Renal pelvis (tissue), 4 donors: Measurements from ENCODE around the gene TLR5. TPM values are rescaled to one million over a fixed set of nuclear protein-coding genes. Genes with fewer than 3 reads are reported as not detected.

Source experiments
- DNase-seq: peaks from one replicate; pipeline ENCODE4 v3.0.0-alpha.2; 2013
- polyA plus RNA-seq, 3 donors: library from polyadenylated mRNA; unstranded; fragments of 120-200 nt; gene quantifications; one replicate each; pipeline ENCODE4 v1.2.1, GENCODE V29; 2013; ENCODE audit not compliant: insufficient read length in 3 of 3

The TLR5 gene
- polyA plus RNA-seq, 3 donors: 5.4 to 7.1 (median 5.9) TPM

DNA sequence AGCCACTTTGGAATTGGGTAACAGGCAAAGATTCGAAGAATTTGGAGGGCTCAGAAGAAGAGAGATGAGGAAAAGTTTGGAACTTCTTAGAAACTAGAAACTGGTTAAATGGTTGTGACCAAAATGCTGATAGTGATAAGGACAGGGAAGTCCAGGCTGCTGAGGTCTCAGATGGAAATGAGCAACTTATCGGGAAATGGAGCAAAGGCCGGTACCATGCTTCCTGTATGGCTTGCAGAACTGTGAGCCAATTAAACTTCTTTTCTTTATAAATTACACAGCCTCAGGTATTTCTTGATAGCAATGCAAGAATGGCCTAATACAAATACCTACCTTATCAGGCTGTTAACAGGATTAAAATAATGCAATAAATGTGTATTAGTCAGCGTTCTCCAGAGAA lies 9.4 kb upstream of the TLR5 start:
- no peak for DNase-seq

DNA sequence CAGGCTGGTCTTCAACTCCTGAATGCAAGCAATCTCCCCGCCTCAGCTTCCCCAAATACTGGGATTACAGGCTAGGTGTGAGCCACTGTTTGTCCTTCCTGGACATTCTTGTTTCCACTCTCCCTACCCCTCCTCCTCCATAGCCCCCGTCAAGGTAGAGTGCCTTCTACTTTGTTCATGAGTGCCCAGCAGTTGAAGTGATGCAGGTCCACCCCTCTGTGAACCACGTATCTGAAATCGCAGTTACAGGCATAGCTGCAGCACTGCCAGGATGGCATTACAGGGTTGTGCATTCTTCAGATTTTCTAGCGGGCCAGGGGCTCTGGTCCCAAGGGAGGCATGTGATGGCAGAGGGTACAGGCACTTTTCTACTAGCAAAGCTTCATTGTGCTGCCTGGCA lies 7.4 kb upstream of the TLR5 start:
- peak; percentile 30 for DNase-seq

DNA sequence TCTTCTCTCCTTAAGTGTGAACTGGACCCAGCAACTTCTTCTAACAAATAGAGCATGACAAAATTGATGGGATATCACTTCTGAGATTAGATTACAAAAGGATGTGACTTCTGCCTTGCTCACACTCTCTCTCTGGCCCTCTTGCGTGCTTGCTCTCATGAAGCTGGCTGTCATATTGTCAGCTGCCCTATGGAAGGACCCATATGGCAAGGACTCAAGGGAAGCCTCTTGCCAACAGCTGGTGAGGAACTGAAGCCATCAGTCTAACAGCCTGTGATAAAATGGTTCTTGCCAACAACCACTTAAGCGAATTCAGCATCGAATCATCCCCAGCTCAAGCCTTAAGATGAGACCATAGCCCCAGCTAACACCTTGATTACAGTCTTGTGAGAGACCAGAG lies 4.8 kb upstream of the TLR5 start:
- DNase-seq: no peak

DNA sequence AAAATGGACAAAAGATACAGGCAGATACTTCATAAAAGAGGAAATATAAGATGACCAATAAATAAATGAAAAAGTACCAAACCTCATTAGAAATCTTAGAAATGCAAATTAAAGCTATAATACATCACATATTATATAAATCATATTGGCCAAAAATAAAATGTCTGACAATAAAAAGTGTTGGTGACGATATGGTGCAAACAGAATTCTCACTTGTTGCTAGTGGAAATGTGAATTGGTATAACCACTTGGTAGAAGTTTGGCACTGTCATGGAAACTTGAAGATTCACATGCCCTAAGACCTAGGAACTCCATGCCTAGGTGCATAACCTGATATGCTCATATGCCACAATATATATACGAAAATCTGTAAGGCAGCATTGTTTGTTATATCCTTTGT lies 4.4 kb upstream of the TLR5 start:
- DNase-seq: no peak

DNA sequence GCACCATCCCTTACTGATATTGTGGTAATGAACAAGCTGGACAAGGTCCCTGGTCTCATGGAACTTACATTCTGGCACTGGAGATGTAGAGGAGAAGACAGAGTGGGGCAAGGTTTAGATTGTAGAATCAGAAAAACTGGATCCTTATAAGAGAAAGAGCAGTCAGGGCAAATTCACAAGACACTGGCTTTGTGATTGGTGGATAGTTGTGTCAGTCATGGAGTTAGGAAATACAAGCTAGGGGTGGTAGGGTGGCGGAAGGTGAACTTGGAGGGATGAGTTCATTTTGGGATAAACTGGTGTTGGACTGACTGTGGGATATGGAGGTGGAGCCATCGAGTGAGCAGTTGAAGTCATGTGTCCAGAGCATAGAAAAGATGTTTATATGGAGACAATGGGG lies 3.7 kb upstream of the TLR5 start:
- no peak for DNase-seq

DNA sequence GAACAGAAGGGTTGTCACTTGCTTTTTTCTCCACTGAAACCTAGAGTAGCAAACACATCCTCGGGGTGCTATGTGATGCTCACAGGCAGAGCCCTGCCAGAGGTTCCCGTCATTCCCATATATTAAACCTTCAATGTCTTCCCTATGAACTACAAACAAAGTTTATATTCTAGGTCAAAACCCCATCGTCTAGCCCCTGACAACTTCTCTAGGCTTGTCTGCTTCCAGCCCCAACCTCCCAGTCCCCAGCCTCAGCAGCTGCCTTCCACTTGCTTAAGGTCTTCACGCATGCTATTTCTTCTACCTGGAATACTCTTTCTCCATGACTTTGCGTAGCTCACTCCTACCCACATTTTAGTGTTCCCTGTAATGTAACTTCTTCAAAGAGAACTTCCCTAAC lies 1.9 kb upstream of the TLR5 start:
- DNase-seq: no peak

DNA sequence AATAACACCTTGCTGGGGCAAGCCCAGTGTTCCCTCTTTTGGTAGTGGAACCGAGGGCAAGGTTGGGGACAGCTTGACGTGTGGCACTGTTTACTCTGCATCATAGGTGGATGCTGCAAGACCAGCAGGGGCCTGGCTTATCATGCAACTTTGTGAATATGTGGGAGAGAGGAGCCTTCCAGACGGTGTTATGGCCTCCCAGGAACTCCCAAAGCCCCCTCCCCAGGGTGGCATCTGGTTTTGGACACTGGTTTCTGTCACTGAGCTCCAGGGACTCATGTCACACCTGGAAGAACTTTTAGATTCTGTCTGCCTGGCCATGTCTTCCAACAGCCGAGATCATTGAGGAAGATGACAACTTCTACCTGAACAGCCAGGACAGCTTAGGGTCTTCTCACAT lies 1.4 kb upstream of the TLR5 start:
- DNase-seq: no peak

DNA sequence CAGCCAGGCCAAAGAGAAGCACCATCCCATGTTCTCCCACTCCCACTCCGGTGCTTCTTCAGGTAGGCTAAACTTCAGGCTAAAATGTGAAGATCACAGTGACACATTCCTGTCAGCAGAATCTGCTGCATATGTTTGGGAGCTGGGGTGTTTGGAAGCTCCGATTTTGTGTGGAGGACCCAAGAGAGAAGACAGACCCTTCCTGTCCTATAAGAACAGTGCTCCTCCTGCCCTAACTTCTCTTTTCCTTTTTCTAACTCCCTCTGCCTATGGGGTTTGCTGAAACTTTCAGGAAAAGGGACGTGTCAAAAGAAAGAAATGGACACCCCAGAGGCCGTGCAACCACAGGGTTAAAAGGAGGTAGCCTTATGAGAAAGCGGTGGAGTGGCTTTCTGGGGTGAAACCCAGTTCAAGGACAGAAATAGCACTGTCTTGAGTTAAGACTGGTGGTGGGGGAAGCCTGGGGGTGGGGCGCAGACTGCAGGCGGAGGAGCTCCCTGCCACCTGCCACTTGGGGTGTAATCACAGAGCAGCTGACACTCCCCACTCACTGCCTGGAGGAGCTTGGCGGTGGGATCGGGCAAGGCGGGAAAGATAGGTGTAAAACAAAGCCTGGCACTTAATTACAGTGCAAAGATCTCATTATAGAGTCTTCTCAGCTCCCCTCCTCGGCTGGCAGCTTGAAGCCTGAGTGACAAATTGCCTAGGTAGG lies 645 bp upstream of the TLR5 start:
- DNase-seq: peak; percentile 36

DNA sequence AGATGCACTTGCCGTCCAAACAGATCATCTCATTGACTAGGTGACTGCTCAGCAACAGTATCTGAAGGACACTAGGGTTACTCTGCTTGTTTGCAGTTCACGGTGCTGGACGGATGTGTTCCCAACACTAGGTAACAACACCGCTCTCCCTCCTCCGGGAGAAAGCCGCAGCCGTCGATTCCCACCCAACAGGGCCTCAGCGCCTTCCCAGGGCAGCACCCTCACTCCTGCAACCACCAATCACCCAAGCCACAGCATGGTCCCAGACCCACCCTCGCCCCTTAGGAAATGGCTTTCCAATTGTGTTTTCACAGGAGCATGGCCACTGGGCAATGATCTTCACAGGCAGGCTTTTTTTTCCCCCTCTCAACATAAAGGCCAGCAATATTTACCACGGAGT lies 779 bp downstream of the TLR5 start:
- no peak for DNase-seq

DNA sequence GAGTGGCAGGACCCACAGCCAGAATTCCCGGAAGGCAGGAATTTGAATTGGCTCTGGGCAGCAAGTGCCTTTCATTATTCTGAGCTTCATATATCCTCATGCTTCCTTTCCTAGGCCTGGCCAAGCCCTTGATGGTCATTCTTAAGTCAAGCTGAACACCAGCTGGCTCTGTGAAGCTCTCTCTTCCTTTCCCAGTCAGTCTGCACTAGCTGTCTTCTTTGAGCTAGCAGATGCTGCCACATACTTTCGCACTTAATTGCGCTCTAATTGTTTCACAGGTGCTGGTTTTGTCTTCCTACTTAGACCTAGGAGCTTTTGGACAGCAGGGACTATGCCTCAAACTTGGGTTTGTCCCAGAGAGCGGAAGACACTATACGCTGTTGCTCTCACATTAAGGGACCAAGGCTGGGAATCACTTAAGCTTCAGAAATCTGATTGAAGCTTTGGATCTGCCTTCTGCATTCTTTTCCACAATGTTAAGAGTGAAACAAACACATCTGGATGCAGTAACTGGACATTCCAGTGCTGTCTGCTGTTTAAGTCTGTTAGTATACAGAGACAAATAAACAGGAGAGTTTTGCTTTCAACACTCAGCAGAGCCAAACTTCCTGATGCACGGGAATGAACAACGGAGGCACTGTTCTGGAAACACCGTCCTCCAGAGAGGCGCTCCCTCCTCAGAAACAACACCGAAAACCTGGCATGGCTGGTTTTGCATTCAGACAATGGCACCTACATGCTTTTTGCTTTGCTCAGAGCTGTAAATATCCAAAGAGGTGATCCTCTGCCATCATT lies 2.2 kb downstream of the TLR5 start:
- DNase-seq: no peak

DNA sequence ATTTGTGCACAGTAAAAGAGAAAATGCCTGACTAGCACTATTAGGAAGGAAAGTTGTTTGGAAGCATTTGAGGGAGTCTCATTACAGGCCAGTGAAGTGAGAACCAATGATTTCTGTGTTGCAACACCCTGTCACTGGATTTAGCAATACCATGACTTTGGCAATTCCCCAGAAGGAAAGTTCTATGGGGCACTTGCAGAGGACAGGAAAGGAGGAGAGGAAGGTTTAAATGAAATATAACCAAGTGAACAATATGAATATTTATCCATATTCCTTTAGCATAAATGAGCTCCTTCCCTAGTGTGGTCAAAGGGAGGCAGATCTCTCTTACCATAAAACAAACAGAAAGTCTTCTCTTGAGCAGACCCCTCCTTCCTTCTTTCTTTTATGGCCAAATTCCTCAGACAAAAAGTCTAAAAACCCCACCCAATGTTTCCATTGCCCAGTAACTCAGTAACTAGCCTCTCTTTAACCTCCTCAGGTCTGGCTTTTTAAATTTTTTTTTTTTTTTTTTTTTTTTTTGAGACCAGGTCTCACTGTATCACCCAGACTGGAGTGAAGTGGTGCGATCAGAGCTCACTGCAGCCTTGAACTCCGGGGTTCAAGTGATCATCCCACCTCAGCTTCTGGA lies 5.5 kb downstream of the TLR5 start:
- DNase-seq: no peak

DNA sequence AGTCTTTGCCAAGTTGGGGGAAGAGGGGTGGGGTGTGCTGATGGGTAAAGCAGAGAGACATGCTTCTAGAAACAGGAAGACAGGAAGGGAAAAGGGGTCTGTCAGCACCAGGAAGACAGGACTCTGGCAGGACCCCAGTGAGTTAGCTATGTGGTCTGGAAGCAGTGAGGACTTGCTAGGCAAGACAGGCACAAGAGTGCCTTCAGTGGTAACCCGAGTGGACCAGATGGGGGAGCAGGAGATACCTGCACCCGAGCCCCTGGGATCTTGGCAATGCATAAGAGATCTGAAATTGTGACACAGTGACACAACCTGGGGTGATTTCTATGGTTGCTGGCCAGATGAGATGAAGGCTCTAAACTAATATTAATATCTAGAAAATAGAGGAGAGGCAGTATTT lies 7.0 kb downstream of the TLR5 start:
- DNase-seq: no peak

DNA sequence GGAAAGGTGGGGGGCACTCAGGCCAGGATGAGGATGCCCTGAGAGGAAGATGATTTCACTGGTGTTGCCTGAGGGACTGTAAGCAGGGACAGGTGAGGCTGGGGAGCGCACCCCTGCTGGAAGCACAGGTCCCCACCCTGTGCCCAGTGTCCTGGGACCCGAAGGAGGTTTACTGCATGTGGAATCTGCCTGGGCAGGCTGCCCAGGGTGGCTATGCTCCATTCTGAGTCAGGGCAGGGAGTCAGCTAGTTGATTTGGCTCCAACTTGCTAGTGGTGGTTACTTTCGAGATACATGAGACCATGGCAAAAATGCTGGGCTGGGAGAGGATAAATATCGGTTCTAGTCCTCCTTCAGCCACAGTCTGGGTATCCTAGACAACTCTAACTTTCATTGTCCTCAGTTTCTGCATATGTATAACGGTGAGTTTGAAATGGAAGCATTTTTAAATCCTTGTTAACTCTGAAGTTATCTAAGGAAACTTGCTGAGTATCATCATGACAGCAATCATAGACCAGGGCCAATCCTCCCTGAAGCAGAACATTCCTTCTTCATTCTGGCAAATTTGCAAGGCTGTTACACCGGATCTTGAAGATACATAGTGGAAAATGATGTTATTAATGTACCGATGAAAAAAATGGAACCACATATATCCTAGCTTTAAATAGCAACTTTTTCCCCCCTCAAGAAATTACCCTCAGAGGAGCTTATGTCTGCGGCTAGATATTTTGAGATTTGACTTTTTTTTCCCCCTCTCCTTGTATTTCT lies 7.7 kb downstream of the TLR5 start:
- DNase-seq: no peak

DNA sequence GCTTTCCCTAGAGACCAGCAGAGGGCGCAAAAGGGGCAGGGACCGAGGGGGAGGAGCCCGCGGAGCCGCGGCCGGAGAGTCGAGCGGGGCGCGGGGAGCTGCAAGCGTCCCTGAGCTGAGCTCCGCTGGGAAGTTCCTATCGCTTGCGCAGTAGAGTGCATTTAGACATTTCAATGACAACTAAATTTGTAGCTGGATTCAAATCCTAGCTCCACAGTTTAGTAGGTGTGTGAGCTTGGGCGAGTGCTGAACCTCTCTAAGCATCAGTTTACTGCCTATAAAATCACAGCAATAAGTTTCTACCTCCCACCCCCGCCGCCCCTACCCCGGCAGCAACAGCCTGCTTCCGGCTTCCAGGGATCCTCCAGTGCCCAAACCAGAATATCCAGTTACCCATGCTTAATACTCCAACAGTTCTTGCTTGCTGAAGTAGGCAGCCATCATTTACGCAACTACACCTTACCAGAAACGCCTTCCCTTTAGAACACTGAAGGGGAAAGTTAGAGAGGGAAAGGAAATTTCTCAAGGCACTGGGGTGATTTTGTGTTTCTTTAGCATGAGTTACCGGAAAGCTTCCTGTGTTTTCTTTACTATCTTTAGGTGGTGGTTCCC lies 9.1 kb downstream of the TLR5 start:
- peak; percentile 87 for DNase-seq

DNA sequence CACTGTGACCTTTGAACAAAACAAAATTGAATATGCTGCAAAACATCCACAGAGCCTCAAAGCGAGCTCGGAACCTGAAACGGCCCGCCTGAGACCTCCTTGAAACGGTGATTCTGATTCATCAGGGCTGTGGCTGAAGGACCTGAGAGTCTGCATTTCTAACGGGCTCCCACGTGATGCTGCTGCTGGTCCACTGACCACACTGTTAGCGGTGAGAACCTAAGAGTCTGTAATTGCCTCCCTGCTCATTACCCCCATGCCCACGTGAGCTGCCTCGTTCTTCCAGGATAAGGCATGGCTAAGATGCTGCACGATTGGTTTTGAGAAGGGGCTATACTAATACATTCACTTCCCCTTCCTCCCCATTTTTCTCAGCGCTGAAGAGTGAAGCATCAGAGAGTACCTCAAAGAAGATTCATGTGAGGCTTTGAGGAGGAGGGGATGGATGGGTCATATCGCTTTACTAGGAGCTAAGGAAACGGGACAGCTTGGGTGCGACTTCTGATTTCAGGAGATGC lies 9.7 kb downstream of the TLR5 start:
- DNase-seq: no peak

DNA sequence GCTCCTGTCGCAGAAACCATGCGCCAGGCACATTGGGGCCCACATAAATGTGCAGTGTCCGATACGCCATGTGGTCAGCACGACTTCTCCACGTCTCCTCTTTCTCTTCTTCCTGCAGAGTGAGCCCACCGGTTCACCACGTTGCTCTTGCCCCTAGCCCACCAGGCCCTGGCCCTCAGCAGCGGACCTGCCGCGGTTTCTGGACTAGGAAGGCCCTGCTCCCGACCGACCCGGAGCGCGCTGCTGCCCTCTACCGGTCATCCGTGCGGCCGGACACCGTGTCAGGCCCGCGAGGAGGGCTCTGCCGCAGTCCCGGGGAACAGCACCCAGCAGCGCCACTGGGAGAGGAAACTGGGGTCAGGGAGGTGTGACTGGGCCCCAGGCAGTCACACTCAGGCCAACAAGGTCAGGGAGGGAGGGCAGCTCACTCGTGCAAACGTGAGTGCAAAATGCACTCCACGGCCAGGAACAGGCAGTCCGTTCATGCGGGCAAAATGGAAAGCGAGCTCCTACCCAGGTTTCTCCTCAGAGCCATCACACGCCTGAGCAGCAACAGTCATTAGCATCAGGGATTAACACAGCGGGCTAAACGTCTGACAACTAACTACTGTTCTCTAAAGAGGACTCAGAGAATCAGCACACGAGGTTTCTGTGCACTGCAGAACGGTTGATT lies 13.7 kb downstream of the TLR5 start:
- peak; percentile 52 for DNase-seq

DNA sequence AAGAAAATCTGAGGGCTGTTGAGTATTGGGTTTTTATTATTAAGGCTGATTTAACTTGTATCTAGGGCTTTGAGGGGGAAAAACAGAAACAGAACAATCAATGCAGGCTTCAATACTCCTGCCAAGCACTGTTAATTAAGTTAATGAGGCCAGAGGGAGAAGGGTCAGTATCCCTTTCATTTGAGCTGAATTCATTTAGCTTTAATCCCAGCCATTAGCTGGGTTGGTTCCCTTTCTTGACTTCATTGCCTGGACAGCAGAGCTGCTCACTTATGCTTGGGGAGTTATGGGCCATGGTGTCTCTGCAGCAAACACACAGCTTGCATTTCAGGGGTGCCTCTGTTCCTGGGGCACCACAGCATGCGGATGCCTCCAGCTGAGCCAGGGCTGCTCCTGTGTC lies 16.3 kb downstream of the TLR5 start:
- DNase-seq: no peak

DNA sequence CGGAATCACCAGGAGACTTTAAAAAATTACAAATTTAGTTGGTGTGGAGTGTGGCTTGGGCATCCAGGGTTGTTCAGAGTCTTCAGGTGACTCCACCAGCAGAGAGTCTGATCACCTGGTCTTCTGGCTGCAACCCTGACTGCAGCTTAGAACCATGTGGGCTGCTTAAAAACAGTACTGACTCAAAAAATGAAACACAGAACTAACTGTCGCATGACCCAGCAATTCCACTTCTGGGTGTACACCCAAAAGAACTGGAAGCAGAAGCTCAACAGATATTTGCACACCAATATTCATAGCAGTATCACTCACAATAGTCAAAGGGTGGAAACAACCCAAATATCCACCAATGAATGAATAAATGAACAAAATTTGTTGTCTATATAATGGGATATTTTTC lies 17.3 kb downstream of the TLR5 start:
- no peak for DNase-seq

DNA sequence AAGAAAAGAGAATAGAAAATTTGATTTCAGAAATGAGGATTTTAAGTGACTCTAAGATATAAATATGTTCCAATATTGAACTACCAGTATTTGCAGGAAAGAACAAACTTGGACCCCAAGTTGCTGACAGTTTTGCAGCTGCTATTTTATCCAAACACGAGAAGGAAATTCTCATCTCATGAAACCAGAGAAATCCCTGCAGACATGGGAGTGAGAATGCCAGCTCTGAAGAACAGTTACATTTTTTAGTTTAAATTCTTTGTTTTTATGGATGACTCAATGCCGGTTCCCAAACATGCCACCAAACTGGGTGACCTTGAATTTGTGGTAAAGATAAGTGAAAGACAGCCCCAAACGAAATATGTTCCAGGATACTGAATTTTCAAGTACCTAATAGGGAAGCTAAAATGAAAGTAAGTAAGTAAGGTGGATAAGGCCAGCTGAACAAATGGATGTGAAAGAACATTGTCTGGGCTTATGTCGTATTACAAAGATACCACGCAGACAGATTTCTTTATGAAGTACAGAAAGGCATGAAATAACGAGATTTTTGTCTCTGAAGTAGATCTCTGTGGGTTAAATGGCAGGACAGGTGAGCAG lies 19.9 kb downstream of the TLR5 start:
- no peak for DNase-seq

DNA sequence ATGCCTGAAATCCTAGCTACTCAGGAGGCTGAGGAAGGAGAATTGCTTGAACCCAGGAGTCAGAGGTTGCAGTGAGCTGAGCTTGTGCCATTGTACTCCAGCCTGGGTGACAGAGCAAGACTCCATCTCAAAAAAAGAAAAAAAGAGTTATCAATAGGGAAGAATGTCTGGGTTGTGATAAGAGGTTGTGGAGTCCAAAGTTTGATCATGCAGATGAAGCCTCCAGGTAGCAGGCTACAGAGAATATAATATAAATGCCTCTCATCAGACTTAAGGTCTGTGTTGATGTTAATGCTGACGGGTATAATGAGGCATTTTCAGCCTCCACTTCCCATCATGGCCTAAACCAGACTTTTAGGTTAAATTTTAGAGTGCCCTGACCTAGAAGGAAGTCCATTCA lies 24.6 kb downstream of the TLR5 start:
- no peak for DNase-seq

DNA sequence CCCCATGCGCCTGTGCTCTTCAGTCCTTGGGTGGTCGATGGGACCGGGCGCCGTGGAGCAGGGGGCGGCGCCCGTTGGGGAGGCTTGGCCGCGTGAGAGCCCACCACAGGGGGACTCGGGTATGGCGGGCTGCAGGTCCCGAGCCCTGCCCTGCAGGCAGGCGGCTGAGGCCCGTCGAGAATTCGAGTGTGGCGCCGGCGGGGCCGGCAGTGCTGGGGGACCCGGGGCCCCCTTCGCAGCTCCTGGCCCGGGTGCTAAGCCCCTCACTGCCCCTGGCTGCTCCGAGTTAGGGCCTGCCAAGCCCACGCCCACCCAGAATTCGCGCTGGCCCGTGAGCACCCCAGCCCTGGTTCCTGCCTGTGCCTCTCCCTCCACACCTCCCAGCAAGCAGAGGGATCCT lies 26.1 kb downstream of the TLR5 start:
- no peak for DNase-seq
